ENCODE measurements around the gene GCGR. TPM values are rescaled to one million over a fixed set of nuclear protein-coding genes. Genes with fewer than 3 reads are reported as not detected.

The GCGR gene
- polyA plus RNA-seq, 1 of the 3 experiments (the other 2 are of a cell fraction), result not detected

DNA sequence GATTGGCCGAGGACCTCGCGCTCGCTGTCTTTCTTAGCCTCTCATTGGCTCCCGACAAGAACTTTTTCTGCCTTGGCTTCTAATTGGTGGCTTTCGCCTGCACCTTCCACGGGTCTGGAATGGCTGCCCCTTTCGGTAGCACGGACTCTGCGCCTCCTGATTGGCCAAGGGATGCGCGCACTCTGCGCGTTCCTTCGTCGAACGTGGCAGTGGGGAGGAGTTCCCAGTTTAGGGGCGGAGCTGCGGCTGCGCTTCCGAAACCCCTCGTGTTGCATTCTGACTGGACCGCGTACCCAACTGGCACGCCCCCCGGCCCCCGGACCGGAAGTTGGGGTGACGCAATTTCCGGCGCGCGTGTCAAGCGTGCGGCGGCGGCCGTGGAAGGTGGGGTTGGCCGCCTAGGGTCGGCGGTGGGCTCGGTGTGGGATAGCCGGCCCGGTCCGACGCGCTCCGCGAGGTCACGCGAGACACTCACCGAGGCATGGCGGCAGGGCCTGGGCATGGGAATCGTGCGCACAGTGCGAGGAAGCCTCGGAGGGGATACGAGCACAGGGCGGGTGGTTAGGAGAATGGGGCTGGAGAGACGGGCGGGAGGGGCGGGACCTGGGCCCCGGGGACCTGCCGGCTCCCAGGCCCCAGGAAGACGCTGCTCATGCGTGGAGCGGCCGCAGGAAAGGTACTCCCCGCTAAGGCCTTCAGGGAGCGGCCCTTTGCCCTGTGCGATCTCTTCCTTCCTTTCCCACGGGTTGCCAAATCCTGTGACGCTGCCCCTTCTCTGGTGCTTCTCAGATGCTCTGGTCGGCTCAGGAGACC, 57.0 kb downstream of the GCGR start (continued):
- TF ChIP-seq, protein P1, sequence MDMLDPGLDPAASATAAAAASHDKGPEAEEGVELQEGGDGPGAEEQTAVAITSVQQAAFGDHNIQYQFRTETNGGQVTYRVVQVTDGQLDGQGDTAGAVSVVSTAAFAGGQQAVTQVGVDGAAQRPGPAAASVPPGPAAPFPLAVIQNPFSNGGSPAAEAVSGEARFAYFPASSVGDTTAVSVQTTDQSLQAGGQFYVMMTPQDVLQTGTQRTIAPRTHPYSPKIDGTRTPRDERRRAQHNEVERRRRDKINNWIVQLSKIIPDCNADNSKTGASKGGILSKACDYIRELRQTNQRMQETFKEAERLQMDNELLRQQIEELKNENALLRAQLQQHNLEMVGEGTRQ (IDR thresholded peaks at IDR 0.05; ENCODE audit: borderline replicate concordance, low read depth, low read length), result no peak
- no peak; the same call in 1 of the 2 replicates for TF ChIP-seq RCOR1 (IDR thresholded peaks at IDR 0.05; ENCODE audit: low read length)
- peak; percentile 93; the same call in 1 of the 2 replicates for TF ChIP-seq SIN3A (IDR thresholded peaks at IDR 0.05; ENCODE audit: borderline replicate concordance, low read depth, low read length)
- peak; percentile 97 for TF ChIP-seq MXI1 (IDR thresholded peaks at IDR 0.05; ENCODE audit: low read depth, low read length)
- TF ChIP-seq SMC3 (IDR thresholded peaks at IDR 0.05; ENCODE audit: low read depth, low read length), result no peak
- no peak; the same call in 1 of the 2 replicates for TF ChIP-seq JUND (IDR thresholded peaks at IDR 0.05)
- peak; percentile 96 for TF ChIP-seq CHD2 (IDR thresholded peaks at IDR 0.05; ENCODE audit: low read length, partially characterized antibody)
- peak; percentile 91 for TF ChIP-seq ELF1 (IDR thresholded peaks at IDR 0.05)
- no peak for TF ChIP-seq NFIC (IDR thresholded peaks at IDR 0.05; ENCODE audit: borderline replicate concordance)
- no peak for TF ChIP-seq GATA2 (CRISPR knock-in tag; IDR thresholded peaks at IDR 0.05)
- TF ChIP-seq, protein P2, sequence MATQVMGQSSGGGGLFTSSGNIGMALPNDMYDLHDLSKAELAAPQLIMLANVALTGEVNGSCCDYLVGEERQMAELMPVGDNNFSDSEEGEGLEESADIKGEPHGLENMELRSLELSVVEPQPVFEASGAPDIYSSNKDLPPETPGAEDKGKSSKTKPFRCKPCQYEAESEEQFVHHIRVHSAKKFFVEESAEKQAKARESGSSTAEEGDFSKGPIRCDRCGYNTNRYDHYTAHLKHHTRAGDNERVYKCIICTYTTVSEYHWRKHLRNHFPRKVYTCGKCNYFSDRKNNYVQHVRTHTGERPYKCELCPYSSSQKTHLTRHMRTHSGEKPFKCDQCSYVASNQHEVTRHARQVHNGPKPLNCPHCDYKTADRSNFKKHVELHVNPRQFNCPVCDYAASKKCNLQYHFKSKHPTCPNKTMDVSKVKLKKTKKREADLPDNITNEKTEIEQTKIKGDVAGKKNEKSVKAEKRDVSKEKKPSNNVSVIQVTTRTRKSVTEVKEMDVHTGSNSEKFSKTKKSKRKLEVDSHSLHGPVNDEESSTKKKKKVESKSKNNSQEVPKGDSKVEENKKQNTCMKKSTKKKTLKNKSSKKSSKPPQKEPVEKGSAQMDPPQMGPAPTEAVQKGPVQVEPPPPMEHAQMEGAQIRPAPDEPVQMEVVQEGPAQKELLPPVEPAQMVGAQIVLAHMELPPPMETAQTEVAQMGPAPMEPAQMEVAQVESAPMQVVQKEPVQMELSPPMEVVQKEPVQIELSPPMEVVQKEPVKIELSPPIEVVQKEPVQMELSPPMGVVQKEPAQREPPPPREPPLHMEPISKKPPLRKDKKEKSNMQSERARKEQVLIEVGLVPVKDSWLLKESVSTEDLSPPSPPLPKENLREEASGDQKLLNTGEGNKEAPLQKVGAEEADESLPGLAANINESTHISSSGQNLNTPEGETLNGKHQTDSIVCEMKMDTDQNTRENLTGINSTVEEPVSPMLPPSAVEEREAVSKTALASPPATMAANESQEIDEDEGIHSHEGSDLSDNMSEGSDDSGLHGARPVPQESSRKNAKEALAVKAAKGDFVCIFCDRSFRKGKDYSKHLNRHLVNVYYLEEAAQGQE (IDR thresholded peaks at IDR 0.05; ENCODE audit: low read depth, low read length), result 0 out of 2 replicates have a peak, but pooled peaks have one; percentile 48
- peak; percentile 93 for TF ChIP-seq RFX5 (IDR thresholded peaks at IDR 0.05; ENCODE audit: low read length)
- TF ChIP-seq RAD21 (IDR thresholded peaks at IDR 0.05; ENCODE audit: low read length), result no peak
- TF ChIP-seq YY1 (IDR thresholded peaks at IDR 0.05; ENCODE audit: low read depth), result peak; percentile 88
- TF ChIP-seq POLR2AphosphoS5 (IDR thresholded peaks at IDR 0.05; ENCODE audit: low read depth, low read length), result peak; percentile 97
- TF ChIP-seq EZH2phosphoT487 (IDR thresholded peaks at IDR 0.05; ENCODE audit: borderline replicate concordance, low read depth), result no peak
- no peak; a peak in 1 of 4 replicates for TF ChIP-seq EP300 (IDR thresholded peaks at IDR 0.05; ENCODE audit: borderline replicate concordance in 1 of 2, low read depth in 1 of 2, low read length in 1 of 2)
- TF ChIP-seq NRF1 (IDR thresholded peaks at IDR 0.05; ENCODE audit: low read depth, low read length), result peak; percentile 96
- no peak for TF ChIP-seq TCF12 (IDR thresholded peaks at IDR 0.05)
- TF ChIP-seq, protein P3, sequence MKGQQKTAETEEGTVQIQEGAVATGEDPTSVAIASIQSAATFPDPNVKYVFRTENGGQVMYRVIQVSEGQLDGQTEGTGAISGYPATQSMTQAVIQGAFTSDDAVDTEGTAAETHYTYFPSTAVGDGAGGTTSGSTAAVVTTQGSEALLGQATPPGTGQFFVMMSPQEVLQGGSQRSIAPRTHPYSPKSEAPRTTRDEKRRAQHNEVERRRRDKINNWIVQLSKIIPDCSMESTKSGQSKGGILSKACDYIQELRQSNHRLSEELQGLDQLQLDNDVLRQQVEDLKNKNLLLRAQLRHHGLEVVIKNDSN (IDR thresholded peaks at IDR 0.05; ENCODE audit: borderline replicate concordance, low read depth), result peak; percentile 60; the same call in 1 of the 2 replicates
- no peak for TF ChIP-seq FOXM1 (IDR thresholded peaks at IDR 0.05; ENCODE audit: low read depth)
- no peak for TF ChIP-seq FOSL2 (IDR thresholded peaks at IDR 0.05; ENCODE audit: borderline replicate concordance, low read depth)

Data from SK-N-SH (cell line).